ENCODE data around the gene RAB11A. TPM values are rescaled to one million over a fixed set of nuclear protein-coding genes. Genes with fewer than 3 reads are reported as not detected.

The RAB11A gene
- total RNA-seq, 1 donor from 2014 or later, result 153 TPM

- no peak overlapping the region for H3K4me3 Mint-ChIP-seq (ENCODE audit: unreplicated experiment)
- TF ChIP-seq CTCF (IDR thresholded peaks at IDR 0.05), result no peak
- H3K36me3 Mint-ChIP-seq (ENCODE audit: low read depth), result peaks cover 9% of the 10 kb centered on the region
- no peak for DNase-seq (ENCODE audit: low spot score)
- peaks cover 28% of the 10 kb centered on the region for H3K4me1 Mint-ChIP-seq (ENCODE audit: low read depth)
- no peaks in the 10 kb centered on the region for H3K27me3 Mint-ChIP-seq (ENCODE audit: low read depth)
- H3K9me3 Mint-ChIP-seq (ENCODE audit: low read depth), result no peaks in the 10 kb centered on the region
- H3K27ac Mint-ChIP-seq (ENCODE audit: unreplicated experiment), result no peak overlapping the region
Observed at GRCh38 chr15:65873256-65873655, 4.0 kb downstream of the RAB11A start.

- H3K36me3 Mint-ChIP-seq (ENCODE audit: low read depth), result peaks cover 15% of the 10 kb centered on the region
- H3K27ac Mint-ChIP-seq (ENCODE audit: unreplicated experiment), result peak overlapping the region; percentile 33
Observed at GRCh38 chr15:65875458-65875857, 6.2 kb downstream of the RAB11A start.

GRCh38 chr15:65877749-65878148 lies 8.5 kb downstream of the RAB11A start:
- peaks cover 11% of the 10 kb centered on the region for H3K4me1 Mint-ChIP-seq (ENCODE audit: low read depth)
- peaks cover 18% of the 10 kb centered on the region for H3K36me3 Mint-ChIP-seq (ENCODE audit: low read depth)
- H3K4me3 Mint-ChIP-seq (ENCODE audit: unreplicated experiment), result no peak overlapping the region
- H3K27me3 Mint-ChIP-seq (ENCODE audit: low read depth), result no peaks in the 10 kb centered on the region
- TF ChIP-seq CTCF (IDR thresholded peaks at IDR 0.05), result no peak
- no peaks in the 10 kb centered on the region for H3K9me3 Mint-ChIP-seq (ENCODE audit: low read depth)
- DNase-seq (ENCODE audit: low spot score), result no peak
- H3K27ac Mint-ChIP-seq (ENCODE audit: unreplicated experiment), result no peak overlapping the region

More at GRCh38 chr15:65875458-65875857, 6.2 kb downstream of the RAB11A start:
- no peak for TF ChIP-seq CTCF (IDR thresholded peaks at IDR 0.05)
- no peaks in the 10 kb centered on the region for H3K9me3 Mint-ChIP-seq (ENCODE audit: low read depth)
- no peak for DNase-seq (ENCODE audit: low spot score)
- H3K27me3 Mint-ChIP-seq (ENCODE audit: low read depth), result no peaks in the 10 kb centered on the region
- no peak overlapping the region for H3K4me3 Mint-ChIP-seq (ENCODE audit: unreplicated experiment)
- peaks cover 25% of the 10 kb centered on the region for H3K4me1 Mint-ChIP-seq (ENCODE audit: low read depth)

GRCh38 chr15:65881766-65882434 lies 12.6 kb downstream of the RAB11A start:
- H3K27ac Mint-ChIP-seq (ENCODE audit: unreplicated experiment), result no peak overlapping the region
- H3K27me3 Mint-ChIP-seq (ENCODE audit: low read depth), result no peaks in the 10 kb centered on the region
- H3K9me3 Mint-ChIP-seq (ENCODE audit: low read depth), result no peaks in the 10 kb centered on the region
- no peak overlapping the region for H3K4me3 Mint-ChIP-seq (ENCODE audit: unreplicated experiment)
- DNase-seq (ENCODE audit: low spot score), result no peak
- peaks cover 27% of the 10 kb centered on the region for H3K36me3 Mint-ChIP-seq (ENCODE audit: low read depth)
- TF ChIP-seq CTCF (IDR thresholded peaks at IDR 0.05), result no peak
- H3K4me1 Mint-ChIP-seq (ENCODE audit: low read depth), result no peaks in the 10 kb centered on the region

GRCh38 chr15:65883571-65883970 lies 14.3 kb downstream of the RAB11A start:
- H3K27ac Mint-ChIP-seq (ENCODE audit: unreplicated experiment), result no peak overlapping the region
- H3K36me3 Mint-ChIP-seq (ENCODE audit: low read depth), result peaks cover 31% of the 10 kb centered on the region
- H3K4me1 Mint-ChIP-seq (ENCODE audit: low read depth), result no peaks in the 10 kb centered on the region
- H3K4me3 Mint-ChIP-seq (ENCODE audit: unreplicated experiment), result no peak overlapping the region
- no peak for TF ChIP-seq CTCF (IDR thresholded peaks at IDR 0.05)
- no peaks in the 10 kb centered on the region for H3K9me3 Mint-ChIP-seq (ENCODE audit: low read depth)
- DNase-seq (ENCODE audit: low spot score), result no peak
- H3K27me3 Mint-ChIP-seq (ENCODE audit: low read depth), result no peaks in the 10 kb centered on the region

All from chondrocyte (in vitro differentiated cells).